CD4-positive, CD25-positive, alpha-beta regulatory T cell (primary cell): ENCODE data around the gene KCNIP3. TPM values are rescaled to one million over a fixed set of nuclear protein-coding genes. Genes with fewer than 3 reads are reported as not detected.

Source experiments
- ATAC-seq, 2 donors: fragments of 150-1000 bp; cut with Tn5 transposase; one replicate each; pipeline ENCODE4 v1.10.0; 2021; ENCODE audit warnings: low read depth in 2 of 2, moderate number of reproducible peaks in 2 of 2, moderate library complexity in 1 of 2
- DNase-seq, 3 donors: peaks; one replicate each; pipeline versions ENCODE4 v3.0.0 to v3.0.0-alpha.2; 2012 to 2022; ENCODE audit warnings: mixed read lengths in 1 of 3
- H3K27ac ChIP-seq: one replicate; pipeline ENCODE4 v1.7.0; 2013; ENCODE audit warnings: mild to moderate bottlenecking, low read length; ENCODE audit not compliant: insufficient read depth, poor library complexity, severe bottlenecking
- H3K27me3 ChIP-seq: one replicate; pipeline ENCODE4 v1.7.0; 2013; ENCODE audit warnings: low read length; ENCODE audit not compliant: control insufficient read depth, insufficient read depth
- H3K36me3 ChIP-seq: one replicate; pipeline ENCODE4 v1.7.0; 2013; ENCODE audit warnings: mild to moderate bottlenecking, low read length, moderate library complexity; ENCODE audit not compliant: control insufficient read depth, insufficient read depth
- H3K4me1 ChIP-seq: 2 replicates; pipeline ENCODE4 v1.7.0; 2013; ENCODE audit warnings: mild to moderate bottlenecking, low read length; ENCODE audit not compliant: insufficient read depth, control insufficient read depth, poor library complexity, severe bottlenecking
- H3K4me3 ChIP-seq: one replicate; pipeline ENCODE4 v1.7.0; 2013; ENCODE audit warnings: low read depth, mild to moderate bottlenecking, low read length, moderate library complexity
- H3K9me3 ChIP-seq, 2 experiments: 1 replicate in 1 of 2; 2 replicates in 1 of 2; pipeline ENCODE4 v1.7.0; 2013; ENCODE audit warnings: low read length in 2 of 2, mild to moderate bottlenecking in 1 of 2, moderate library complexity in 1 of 2; ENCODE audit not compliant: control insufficient read depth in 2 of 2
- H3K27ac Mint-ChIP-seq, 3 donors: one replicate each; pipeline ENCODE4 v1.8.0; 2020 to 2022; ENCODE audit warnings: mild to moderate bottlenecking in 3 of 3, mixed read lengths in 3 of 3, moderate library complexity in 2 of 3
- H3K27me3 Mint-ChIP-seq: one replicate; pipeline ENCODE4 v1.8.0; 2022; ENCODE audit warnings: mild to moderate bottlenecking, mixed read lengths
- H3K36me3 Mint-ChIP-seq: one replicate; pipeline ENCODE4 v1.8.0; 2020; ENCODE audit warnings: mixed read lengths
- H3K4me1 Mint-ChIP-seq, 4 donors: one replicate each; pipeline ENCODE4 v1.8.0; 2020 to 2022; ENCODE audit warnings: mixed read lengths in 4 of 4, mild to moderate bottlenecking in 1 of 4
- H3K4me3 Mint-ChIP-seq, 4 donors: one replicate each; pipeline ENCODE4 v1.8.0; 2020 to 2022; ENCODE audit warnings: mild to moderate bottlenecking in 4 of 4, mixed read lengths in 4 of 4, moderate library complexity in 3 of 4
- H3K9me3 Mint-ChIP-seq, 7 donors: one replicate each; pipeline ENCODE4 v1.8.0; 2020 to 2022; ENCODE audit warnings: mixed read lengths in 7 of 7, mild to moderate bottlenecking in 3 of 7, moderate library complexity in 2 of 7
- polyA plus RNA-seq, 4 donors: library from polyadenylated mRNA; unstranded; fragments of 300-500 nt; fragmentation: Illumina TruSeq; gene quantifications; one replicate each; pipeline ENCODE4 v1.2.3, GENCODE V29; 2021
- total RNA-seq: library from RNA; stranded (reverse); gene quantifications from one replicate; pipeline ENCODE4 v1.2.3, GENCODE V29; 2022

Gene KCNIP3
- total and polyA plus RNA-seq, 5 donors from 2014 or later, result not detected

DNA sequence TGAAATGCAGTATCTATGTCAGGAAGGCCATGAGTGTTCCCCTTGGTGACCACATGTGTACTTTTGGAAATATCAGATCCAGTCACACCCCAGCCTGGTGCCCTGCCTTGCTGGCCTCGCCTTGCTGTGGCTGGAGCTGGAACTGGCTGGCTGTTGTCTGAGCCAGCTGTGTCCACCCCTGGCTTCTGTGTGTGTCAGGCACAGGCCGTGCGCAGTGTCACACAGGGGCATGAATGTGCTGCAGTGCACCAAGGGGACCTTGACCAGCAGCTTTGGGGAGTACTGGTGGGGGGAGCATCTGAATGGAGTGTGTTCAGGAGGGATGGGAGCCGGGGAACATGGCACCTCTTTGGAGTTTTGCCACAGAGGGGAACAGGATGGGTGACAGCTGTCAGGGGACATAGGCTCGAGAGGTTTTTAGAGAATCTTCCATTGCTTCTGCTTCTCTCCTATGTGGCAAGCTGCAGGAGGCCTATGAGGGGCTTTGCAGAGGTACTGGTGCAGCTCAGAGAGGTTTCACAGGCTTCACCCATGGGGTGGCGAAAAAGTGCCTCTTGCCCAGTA, 60.7 kb downstream of the KCNIP3 start:
- H3K4me3 Mint-ChIP-seq, result no peak overlapping the region

DNA sequence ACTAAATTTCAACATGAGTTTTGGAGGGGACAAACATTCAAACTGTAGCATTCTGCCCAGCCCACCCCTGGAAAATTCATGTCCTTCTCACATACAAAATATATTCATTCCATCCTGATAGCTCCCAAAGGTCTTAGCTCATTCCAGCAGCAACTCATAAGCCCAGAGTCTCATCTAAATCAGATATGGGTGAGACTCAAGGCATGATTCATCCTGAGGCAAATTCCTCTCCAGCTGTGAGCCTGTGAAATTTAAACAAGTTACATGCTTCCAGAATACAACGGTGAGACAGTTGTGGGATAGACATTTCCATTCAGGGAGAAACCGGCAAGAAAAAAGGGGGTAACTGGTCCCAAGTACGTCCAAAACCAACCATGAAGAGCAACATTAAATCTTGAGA, 61.9 kb downstream of the KCNIP3 start:
- no peak overlapping the region for H3K4me3 ChIP-seq
- H3K4me1 Mint-ChIP-seq, result no peaks in the 10 kb centered on the region
- H3K36me3 ChIP-seq, result no peaks in the 10 kb centered on the region
- no peak overlapping the region for H3K27ac Mint-ChIP-seq
- H3K4me3 Mint-ChIP-seq, result no peak overlapping the region
- no peaks in the 10 kb centered on the region for H3K9me3 Mint-ChIP-seq
- H3K4me1 ChIP-seq, result no peaks in the 10 kb centered on the region
- no peak overlapping the region for H3K27ac ChIP-seq
- H3K27me3 ChIP-seq, result peaks cover 2% of the 10 kb centered on the region
- peaks cover 6% of the 10 kb centered on the region for H3K27me3 Mint-ChIP-seq
- H3K9me3 ChIP-seq, result no peaks in the 10 kb centered on the region
- ATAC-seq (no peak), DNase-seq (no peak)
- no peaks in the 10 kb centered on the region for H3K36me3 Mint-ChIP-seq

More for the DNA sequence above, 60.7 kb downstream of the KCNIP3 start:
- Histone ChIP-seq H3K4me1 (no peaks in the 10 kb centered on the region), H3K27me3 (peaks cover 2% of the 10 kb centered on the region), H3K4me3 (no peak overlapping the region), H3K9me3 (no peaks in the 10 kb centered on the region), H3K27ac (no peak overlapping the region), H3K36me3 (no peaks in the 10 kb centered on the region)
- ATAC-seq (no peak), DNase-seq (no peak)
- no peaks in the 10 kb centered on the region for H3K4me1 Mint-ChIP-seq
- no peaks in the 10 kb centered on the region for H3K36me3 Mint-ChIP-seq
- no peaks in the 10 kb centered on the region for H3K9me3 Mint-ChIP-seq
- no peaks in the 10 kb centered on the region for H3K27me3 Mint-ChIP-seq
- no peak overlapping the region for H3K27ac Mint-ChIP-seq

DNA sequence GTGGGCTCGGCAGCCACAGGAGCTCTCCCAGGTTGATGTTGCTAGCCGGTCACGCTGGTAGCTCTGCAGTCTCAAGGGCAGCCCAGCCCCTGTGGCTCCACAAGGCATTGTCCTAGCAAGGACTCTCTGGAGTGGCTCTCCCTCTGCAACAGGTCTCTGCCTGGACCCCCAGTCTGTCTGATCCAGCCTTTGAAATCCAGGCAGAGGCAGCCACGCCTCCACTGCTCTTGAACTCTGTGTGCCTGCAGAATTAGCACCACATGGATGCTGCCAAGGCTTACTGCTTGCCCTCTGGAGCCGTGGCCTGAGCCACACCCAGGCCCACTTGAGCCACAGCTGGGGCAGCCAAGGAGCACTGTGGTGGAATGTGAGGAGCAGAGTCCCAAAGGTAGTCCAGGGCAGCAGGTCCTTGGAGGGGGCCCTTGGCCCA, 62.4 kb downstream of the KCNIP3 start:
- no peak overlapping the region for H3K4me3 ChIP-seq
- H3K4me1 Mint-ChIP-seq, result no peaks in the 10 kb centered on the region
- peaks cover 6% of the 10 kb centered on the region for H3K27me3 Mint-ChIP-seq
- H3K27ac ChIP-seq, result no peak overlapping the region
- no peak overlapping the region for H3K4me3 Mint-ChIP-seq
- no peaks in the 10 kb centered on the region for H3K36me3 Mint-ChIP-seq
- H3K27ac Mint-ChIP-seq, result no peak overlapping the region
- H3K4me1 ChIP-seq, result no peaks in the 10 kb centered on the region
- no peaks in the 10 kb centered on the region for H3K36me3 ChIP-seq
- DNase-seq, result no peak
- no peaks in the 10 kb centered on the region for H3K9me3 Mint-ChIP-seq
- H3K9me3 ChIP-seq, result no peaks in the 10 kb centered on the region
- ATAC-seq, result peak in 1 of 2 donors; percentile 18
- H3K27me3 ChIP-seq, result peaks cover 2% of the 10 kb centered on the region

DNA sequence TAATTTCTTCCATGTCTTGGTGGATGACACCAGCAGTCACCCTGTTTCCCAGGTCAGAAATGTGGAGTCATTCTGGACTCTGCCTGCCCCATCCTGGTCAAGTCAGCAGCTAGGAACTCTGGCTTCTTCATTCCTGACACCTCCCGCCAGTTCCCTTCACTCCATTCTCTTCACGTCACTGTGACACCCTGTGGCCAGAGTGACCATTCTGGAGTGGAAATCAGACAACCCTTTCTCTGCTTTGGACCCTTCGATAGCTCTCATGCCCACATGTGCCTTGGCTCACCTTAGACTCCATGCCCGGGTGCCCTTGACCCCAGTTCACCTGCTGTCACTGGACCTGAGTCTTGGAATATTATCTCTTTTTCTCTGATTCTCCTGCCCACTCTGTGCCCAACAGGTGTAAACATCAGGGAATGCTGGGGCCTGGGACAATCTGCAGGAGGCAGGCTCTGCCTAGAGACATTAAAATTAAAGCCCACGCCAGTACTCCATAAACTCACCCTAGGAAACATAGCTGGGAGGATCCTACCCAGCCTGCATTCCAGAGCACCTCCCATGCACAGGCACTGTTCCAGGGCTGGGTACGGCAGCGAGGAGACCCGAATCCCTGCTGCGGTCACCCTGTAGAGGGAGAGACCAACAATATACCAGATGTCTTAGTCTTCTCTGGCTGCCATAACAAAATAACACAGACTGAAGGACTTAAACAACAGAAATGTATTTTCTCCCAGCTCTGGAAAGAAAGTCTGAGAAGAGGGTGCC, 64.3 kb downstream of the KCNIP3 start:
- H3K27me3 Mint-ChIP-seq, result peaks cover 6% of the 10 kb centered on the region
- ATAC-seq (no peak), DNase-seq (no peak)
- Histone ChIP-seq H3K4me1 (no peaks in the 10 kb centered on the region), H3K4me3 (no peak overlapping the region), H3K9me3 (no peaks in the 10 kb centered on the region), H3K27ac (no peak overlapping the region), H3K36me3 (no peaks in the 10 kb centered on the region), H3K27me3 (peaks cover 2% of the 10 kb centered on the region)
- no peaks in the 10 kb centered on the region for H3K4me1 Mint-ChIP-seq
- H3K9me3 Mint-ChIP-seq, result no peaks in the 10 kb centered on the region
- H3K27ac Mint-ChIP-seq, result no peak overlapping the region
- H3K36me3 Mint-ChIP-seq, result no peaks in the 10 kb centered on the region
- H3K4me3 Mint-ChIP-seq, result no peak overlapping the region

DNA sequence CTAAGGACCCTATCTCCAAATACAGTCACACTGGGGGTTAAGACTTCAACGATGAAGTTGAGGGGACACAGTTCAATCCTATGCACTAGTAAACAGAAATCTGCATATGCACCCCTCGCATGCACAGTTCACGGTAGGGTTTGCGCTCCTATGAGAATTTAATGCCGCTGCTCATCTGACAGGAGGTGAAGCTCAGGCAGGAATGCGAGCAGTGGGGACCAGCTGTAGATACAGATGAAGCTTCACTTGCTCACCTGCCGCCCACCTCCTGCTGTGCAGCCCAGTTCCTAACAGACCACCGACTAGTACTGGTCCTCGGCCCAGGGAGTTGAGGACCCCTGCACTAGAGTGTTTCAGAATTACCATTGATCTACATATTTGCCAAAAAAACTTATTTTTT, 65.3 kb downstream of the KCNIP3 start:
- Histone ChIP-seq H3K4me1 (no peaks in the 10 kb centered on the region), H3K27ac (no peak overlapping the region), H3K9me3 (no peaks in the 10 kb centered on the region), H3K36me3 (no peaks in the 10 kb centered on the region), H3K27me3 (no peaks in the 10 kb centered on the region), H3K4me3 (no peak overlapping the region)
- H3K36me3 Mint-ChIP-seq, result no peaks in the 10 kb centered on the region
- H3K9me3 Mint-ChIP-seq, result no peaks in the 10 kb centered on the region
- no peak overlapping the region for H3K27ac Mint-ChIP-seq
- DNase-seq (no peak), ATAC-seq (no peak)
- H3K27me3 Mint-ChIP-seq, result peaks cover 6% of the 10 kb centered on the region
- H3K4me1 Mint-ChIP-seq, result no peaks in the 10 kb centered on the region
- no peak overlapping the region for H3K4me3 Mint-ChIP-seq

DNA sequence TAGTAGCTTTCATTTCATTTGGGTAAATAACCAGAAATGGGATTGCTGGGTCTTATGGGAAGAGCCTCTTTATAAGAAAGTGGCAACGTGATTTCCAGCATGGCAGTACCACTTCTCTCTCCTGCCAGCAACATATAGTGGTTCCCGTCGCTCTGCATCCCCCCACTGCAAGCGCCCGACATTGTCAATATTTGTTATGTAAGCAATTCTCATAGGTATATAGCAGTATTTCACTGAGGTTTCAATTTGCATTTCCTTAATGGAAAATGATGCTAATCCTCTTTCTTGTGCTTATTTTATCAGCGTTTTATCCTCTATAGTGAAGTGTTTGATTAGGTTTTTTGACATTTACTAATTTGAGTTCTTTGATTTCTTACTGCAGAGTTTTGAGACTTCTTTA, 69.4 kb downstream of the KCNIP3 start:
- no peaks in the 10 kb centered on the region for H3K9me3 ChIP-seq
- Mint-ChIP-seq H3K36me3 (no peaks in the 10 kb centered on the region), H3K27me3 (peaks cover 20% of the 10 kb centered on the region), H3K4me1 (no peaks in the 10 kb centered on the region), H3K27ac (no peak overlapping the region), H3K4me3 (no peak overlapping the region), H3K9me3 (peaks cover 0 to 7% (median 0%) of the 10 kb centered on the region in 7 donors)
- H3K36me3 ChIP-seq, result no peaks in the 10 kb centered on the region
- H3K4me1 ChIP-seq, result no peaks in the 10 kb centered on the region
- no peaks in the 10 kb centered on the region for H3K27me3 ChIP-seq
- DNase-seq (no peak), ATAC-seq (no peak)
- no peak overlapping the region for H3K4me3 ChIP-seq
- H3K27ac ChIP-seq, result no peak overlapping the region

DNA sequence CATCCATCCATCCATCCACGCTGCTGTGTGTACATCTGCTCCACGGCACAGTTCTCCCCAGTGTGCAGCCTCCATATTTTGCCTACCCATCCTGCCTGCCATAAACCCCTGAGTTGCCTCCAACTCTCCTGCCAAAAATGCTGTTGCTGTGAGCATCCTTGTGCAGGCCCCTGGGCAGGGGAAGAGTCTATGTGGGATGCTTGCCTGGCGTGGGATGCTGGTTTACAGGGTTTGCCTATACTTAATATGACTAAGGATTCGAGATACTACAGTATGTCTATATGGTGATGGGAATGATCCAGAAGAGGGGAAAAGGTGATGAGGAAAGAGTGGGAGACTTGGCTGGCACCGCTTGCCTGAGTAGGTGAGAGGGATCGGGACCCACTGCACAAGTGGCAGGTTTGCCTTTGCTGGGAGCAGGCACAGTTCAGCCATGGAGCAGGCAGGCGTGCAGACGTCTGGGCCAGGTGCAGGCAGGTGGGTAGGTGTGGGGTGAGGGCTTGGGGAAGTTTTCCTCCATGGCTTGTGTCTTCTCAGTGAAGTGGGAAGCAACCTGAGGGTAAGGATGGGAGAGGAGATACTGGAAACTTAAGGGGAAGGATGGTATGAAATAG, 75.2 kb downstream of the KCNIP3 start:
- Histone ChIP-seq H3K36me3 (no peaks in the 10 kb centered on the region), H3K27me3 (no peaks in the 10 kb centered on the region), H3K27ac (no peak overlapping the region), H3K9me3 (no peaks in the 10 kb centered on the region), H3K4me3 (no peak overlapping the region), H3K4me1 (no peaks in the 10 kb centered on the region)
- DNase-seq (no peak), ATAC-seq (no peak)
- Mint-ChIP-seq H3K4me3 (no peak overlapping the region), H3K27me3 (peaks cover 13% of the 10 kb centered on the region), H3K27ac (no peak overlapping the region), H3K4me1 (peaks cover 0 to 2% (median 0%) of the 10 kb centered on the region in 4 donors), H3K36me3 (no peaks in the 10 kb centered on the region), H3K9me3 (peaks cover 0 to 7% (median 3%) of the 10 kb centered on the region in 7 donors)
